ENCODE data around the gene SLMAP.
A peak's percentile ranks its signal among the peaks of the same experiment; 100 is the strongest.
"Not testable (repeated sequence)": the region's sequence is repeated elsewhere in the genome, so short reads cannot be mapped to it uniquely, and the experiment has no call there.

Gene SLMAP

DNA sequence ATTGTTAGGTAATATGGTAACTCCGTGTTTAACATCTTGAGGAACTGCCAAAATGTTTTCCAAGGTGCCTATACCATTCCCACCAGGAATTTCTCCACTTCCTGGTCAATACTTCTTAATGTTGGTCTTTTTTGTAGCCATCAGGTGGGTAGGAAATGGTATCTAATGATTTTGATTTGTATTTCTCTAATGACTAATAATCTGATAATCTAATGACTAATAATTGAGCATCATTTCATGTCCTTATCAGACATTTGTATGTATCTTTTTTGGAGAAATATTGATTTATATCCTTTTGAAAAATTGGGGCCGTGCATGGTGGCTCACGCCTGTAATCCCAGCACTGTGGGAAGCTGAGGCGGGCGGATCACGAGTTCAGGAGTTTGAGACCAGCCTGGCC is 38.8 kb downstream of the SLMAP start:
- Histone ChIP-seq H3K4me3 (no peak overlapping the region), H3K27ac (peak overlapping the region in 3 of 11 experiments; percentile 38 to 93 (median 84); a peak in 2 of 22 replicates), H3K9ac (no peak overlapping the region), H3K27me3 (no peaks in the 10 kb centered on the region), H3K36me3 (peaks cover 0 to 13% (median 0%) of the 10 kb centered on the region in 11 experiments; a peak in 5 of 22 replicates), H3K4me1 (peaks cover 25 to 68% (median 41%) of the 10 kb centered on the region in 10 experiments), H4K20me1 (peaks cover 0 to 67% (median 22%) of the 10 kb centered on the region in 11 experiments; a peak in 11 of 22 replicates), H3K9me3 (replicated peaks in 1 of 11) (no peaks in the 10 kb centered on the region), H3K4me2 (peak overlapping the region in 1 of 11 experiments; percentile 46; a peak in 2 of 22 replicates)
- TF ChIP-seq Cebpa-rat (IDR thresholded peaks at IDR 0.05), result no peak

- Histone ChIP-seq H3K36me3 (peaks cover 0 to 13% (median 4%) of the 10 kb centered on the region in 11 experiments; a peak in 7 of 22 replicates), H3K4me2 (peak overlapping the region in 5 of 11 experiments; percentile 1 to 49 (median 32); a peak in 7 of 22 replicates), H3K9ac (no peak overlapping the region), H3K4me1 (peaks cover 20 to 58% (median 36%) of the 10 kb centered on the region in 10 experiments), H3K4me3 (no peak overlapping the region), H3K27ac (peak overlapping the region in 2 of 11 experiments; percentile 35 to 38; a peak in 2 of 22 replicates), H3K27me3 (no peaks in the 10 kb centered on the region), H3K9me3 (replicated peaks in 1 of 11) (no peaks in the 10 kb centered on the region), H4K20me1 (peaks cover 0 to 76% (median 22%) of the 10 kb centered on the region in 11 experiments; a peak in 13 of 22 replicates)
- no peak for TF ChIP-seq Cebpa-rat (IDR thresholded peaks at IDR 0.05)
These were observed 40.2 kb downstream of the SLMAP start for GRCh38 chr3:57796261-57796660.

DNA sequence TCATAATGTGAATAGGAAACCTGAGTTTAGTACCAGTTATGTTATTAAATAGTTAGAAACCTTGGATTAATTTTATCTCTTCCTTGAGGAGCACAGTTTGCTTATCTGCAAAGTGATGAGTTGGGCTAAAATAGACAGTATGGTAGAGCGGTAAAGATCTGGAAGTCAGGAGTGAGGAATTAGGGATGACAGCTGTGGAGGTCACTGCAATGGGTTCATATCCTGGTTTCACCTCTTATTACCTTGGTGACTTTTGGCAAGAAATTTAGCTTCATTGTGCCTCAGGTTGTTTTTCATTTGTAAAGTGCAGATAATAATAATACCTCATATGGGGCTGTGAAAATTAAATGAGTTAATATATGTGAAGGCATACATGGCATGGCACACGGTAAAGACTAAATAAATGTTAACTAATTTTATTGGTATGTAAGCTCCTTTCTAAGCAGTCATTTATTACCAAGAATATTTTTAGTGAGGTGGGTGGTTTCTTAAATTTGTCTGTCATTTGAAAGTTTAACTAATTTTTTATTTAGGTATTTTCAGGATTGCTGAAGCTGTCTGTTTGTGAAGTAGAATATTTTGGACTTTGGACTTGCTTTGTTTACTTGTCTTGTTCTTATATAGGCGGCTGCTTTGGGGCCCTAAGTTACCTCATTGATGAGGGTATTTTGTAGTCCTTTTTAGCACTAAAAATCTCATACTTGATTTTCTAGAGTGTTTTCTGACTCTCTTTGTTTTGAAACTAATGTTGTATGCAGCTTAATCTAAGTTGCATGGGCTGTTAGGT is 41.8 kb downstream of the SLMAP start:
- H3K4me3 ChIP-seq, result no peak overlapping the region
- H4K20me1 ChIP-seq, result peaks cover 0 to 90% (median 23%) of the 10 kb centered on the region in 11 experiments; a peak in 13 of 22 replicates
- no peaks in the 10 kb centered on the region for H3K9me3 ChIP-seq (replicated peaks in 1 of 11)
- TF ChIP-seq Cebpa-rat (IDR thresholded peaks at IDR 0.05), result no peak
- no peak overlapping the region for H3K9ac ChIP-seq
- H3K4me2 ChIP-seq, result peak overlapping the region in 7 of 11 experiments; percentile 22 to 67 (median 58); a peak in 13 of 22 replicates
- no peaks in the 10 kb centered on the region for H3K27me3 ChIP-seq
- H3K4me1 ChIP-seq, result peaks cover 18 to 46% (median 35%) of the 10 kb centered on the region in 10 experiments
- H3K36me3 ChIP-seq, result peaks cover 0 to 13% (median 4%) of the 10 kb centered on the region in 11 experiments; a peak in 7 of 22 replicates
- H3K27ac ChIP-seq, result no peak overlapping the region; a peak in 1 of 22 replicates

GRCh38 chr3:57803647-57804081 is 47.6 kb downstream of the SLMAP start:
- Histone ChIP-seq H3K4me2 (peak overlapping the region in 4 of 11 experiments; percentile 4 to 52 (median 28); a peak in 4 of 22 replicates), H3K27ac (0 out of 22 replicates have a peak overlapping the region, but pooled peaks of 1 of the 11 experiments have one; percentile 16), H3K4me3 (no peak overlapping the region), H3K27me3 (no peaks in the 10 kb centered on the region), H3K36me3 (peaks cover 0 to 25% (median 4%) of the 10 kb centered on the region in 11 experiments; a peak in 8 of 22 replicates), H3K9ac (no peak overlapping the region), H4K20me1 (peaks cover 0 to 99% (median 33%) of the 10 kb centered on the region in 11 experiments; a peak in 17 of 22 replicates), H3K4me1 (peaks cover 3 to 29% (median 10%) of the 10 kb centered on the region in 10 experiments; a peak in 19 of 20 replicates), H3K9me3 (replicated peaks in 1 of 11) (peaks cover 0 to 11% (median 8%) of the 10 kb centered on the region in 11 experiments; a peak in 14 of 22 replicates)
- TF ChIP-seq Cebpa-rat (IDR thresholded peaks at IDR 0.05), result no peak

- no peak for TF ChIP-seq Cebpa-rat (IDR thresholded peaks at IDR 0.05)
- no peak overlapping the region for H3K4me2 ChIP-seq
- H3K4me3 ChIP-seq, result no peak overlapping the region
- peaks cover 10 to 25% (median 23%) of the 10 kb centered on the region in 11 experiments; a peak in 20 of 22 replicates for H3K9me3 ChIP-seq (replicated peaks in 1 of 11)
- peaks cover 14 to 41% (median 20%) of the 10 kb centered on the region in 11 experiments for H3K36me3 ChIP-seq
- peaks cover 15 to 99% (median 44%) of the 10 kb centered on the region in 11 experiments; a peak in 19 of 22 replicates for H4K20me1 ChIP-seq
- H3K9ac ChIP-seq, result no peak overlapping the region
- peaks cover 0 to 29% (median 3%) of the 10 kb centered on the region in 10 experiments; a peak in 8 of 20 replicates for H3K4me1 ChIP-seq
- no peaks in the 10 kb centered on the region for H3K27me3 ChIP-seq
- no peak overlapping the region for H3K27ac ChIP-seq
These were observed 49.2 kb downstream of the SLMAP start for GRCh38 chr3:57805266-57805665.

- no peaks in the 10 kb centered on the region for H3K27me3 ChIP-seq
- H3K9me3 ChIP-seq (replicated peaks in 1 of 11), result peaks cover 14 to 29% (median 27%) of the 10 kb centered on the region in 11 experiments; a peak in 20 of 22 replicates
- H4K20me1 ChIP-seq, result peaks cover 17 to 99% (median 45%) of the 10 kb centered on the region in 11 experiments; a peak in 19 of 22 replicates
- peaks cover 17 to 44% (median 24%) of the 10 kb centered on the region in 11 experiments for H3K36me3 ChIP-seq
- peaks cover 0 to 29% (median 3%) of the 10 kb centered on the region in 10 experiments; a peak in 8 of 20 replicates for H3K4me1 ChIP-seq
- no peak overlapping the region for H3K27ac ChIP-seq
- H3K4me2 ChIP-seq, result 0 out of 22 replicates have a peak overlapping the region, but pooled peaks of 1 of the 11 experiments have one; percentile 4
- H3K4me3 ChIP-seq, result no peak overlapping the region
- TF ChIP-seq Cebpa-rat (IDR thresholded peaks at IDR 0.05), result no peak
- H3K9ac ChIP-seq, result no peak overlapping the region
These were observed 49.6 kb downstream of the SLMAP start for GRCh38 chr3:57805674-57806073.

GRCh38 chr3:57806195-57806594 is 50.1 kb downstream of the SLMAP start:
- Histone ChIP-seq H4K20me1 (peaks cover 17 to 96% (median 43%) of the 10 kb centered on the region in 11 experiments; a peak in 19 of 22 replicates), H3K4me1 (peaks cover 0 to 29% (median 3%) of the 10 kb centered on the region in 10 experiments; a peak in 8 of 20 replicates), H3K9me3 (replicated peaks in 1 of 11) (peaks cover 19 to 34% (median 32%) of the 10 kb centered on the region in 11 experiments; a peak in 21 of 22 replicates), H3K36me3 (peaks cover 20 to 44% (median 27%) of the 10 kb centered on the region in 11 experiments), H3K4me2 (0 out of 22 replicates have a peak overlapping the region, but pooled peaks of 1 of the 11 experiments have one; percentile 4)
- not testable (repeated sequence) for H3K4me3 ChIP-seq, H3K9ac ChIP-seq, H3K27me3 ChIP-seq, H3K27ac ChIP-seq

- H3K4me1 ChIP-seq, result peaks cover 0 to 9% (median 0%) of the 10 kb centered on the region in 10 experiments; a peak in 4 of 20 replicates
- H3K9me3 ChIP-seq (replicated peaks in 1 of 11), result peaks cover 37 to 53% (median 47%) of the 10 kb centered on the region in 11 experiments
- H3K4me3 ChIP-seq, result no peak overlapping the region
- no peak overlapping the region for H3K9ac ChIP-seq
- no peaks in the 10 kb centered on the region for H3K27me3 ChIP-seq
- TF ChIP-seq Cebpa-rat (IDR thresholded peaks at IDR 0.05), result no peak
- H3K27ac ChIP-seq, result no peak overlapping the region
- H4K20me1 ChIP-seq, result peaks cover 19 to 81% (median 45%) of the 10 kb centered on the region in 11 experiments; a peak in 20 of 22 replicates
- H3K4me2 ChIP-seq, result no peak overlapping the region
- H3K36me3 ChIP-seq, result peaks cover 20 to 50% (median 37%) of the 10 kb centered on the region in 11 experiments
These were observed 53.0 kb downstream of the SLMAP start for GRCh38 chr3:57808961-57809608.

All from BLaER1 treated with 17β-estradiol and CSF1 and Interleukin-3, amounts not matched to agents 10 nM and 100 nM (cell line).